ENCODE data around the gene CCK.

DNA sequence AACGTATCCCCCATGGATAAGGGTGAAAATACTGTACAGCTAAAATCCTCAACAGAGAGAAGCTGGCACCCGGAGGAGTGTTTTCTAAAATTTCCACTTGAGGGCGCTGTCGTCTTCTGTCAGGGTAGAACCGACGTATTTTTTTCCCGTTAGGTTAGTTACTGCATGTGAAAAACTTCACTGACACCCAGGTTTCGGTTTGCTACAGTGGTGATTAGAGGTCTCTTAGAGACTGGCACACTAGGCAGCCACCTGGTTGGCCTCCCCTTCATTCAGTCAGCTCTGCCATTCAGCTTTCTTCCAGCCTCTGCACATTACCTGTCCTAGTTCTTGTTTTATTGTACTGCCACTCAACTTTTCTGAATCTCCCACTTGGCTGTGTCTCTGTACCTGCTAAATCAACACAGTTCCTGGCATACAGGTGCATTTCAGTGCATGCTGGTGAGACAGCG lies 18.4 kb downstream of the CCK start:
- TF ChIP-seq, protein P1, sequence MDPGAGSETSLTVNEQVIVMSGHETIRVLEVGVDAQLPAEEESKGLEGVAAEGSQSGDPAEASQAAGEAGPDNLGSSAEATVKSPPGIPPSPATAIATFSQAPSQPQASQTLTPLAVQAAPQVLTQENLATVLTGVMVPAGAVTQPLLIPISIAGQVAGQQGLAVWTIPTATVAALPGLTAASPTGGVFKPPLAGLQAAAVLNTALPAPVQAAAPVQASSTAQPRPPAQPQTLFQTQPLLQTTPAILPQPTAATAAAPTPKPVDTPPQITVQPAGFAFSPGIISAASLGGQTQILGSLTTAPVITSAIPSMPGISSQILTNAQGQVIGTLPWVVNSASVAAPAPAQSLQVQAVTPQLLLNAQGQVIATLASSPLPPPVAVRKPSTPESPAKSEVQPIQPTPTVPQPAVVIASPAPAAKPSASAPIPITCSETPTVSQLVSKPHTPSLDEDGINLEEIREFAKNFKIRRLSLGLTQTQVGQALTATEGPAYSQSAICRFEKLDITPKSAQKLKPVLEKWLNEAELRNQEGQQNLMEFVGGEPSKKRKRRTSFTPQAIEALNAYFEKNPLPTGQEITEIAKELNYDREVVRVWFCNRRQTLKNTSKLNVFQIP (CRISPR knock-in tag; IDR thresholded peaks at IDR 0.05; ENCODE audit: borderline replicate concordance, low read depth): no peak
- TF ChIP-seq, protein P2, sequence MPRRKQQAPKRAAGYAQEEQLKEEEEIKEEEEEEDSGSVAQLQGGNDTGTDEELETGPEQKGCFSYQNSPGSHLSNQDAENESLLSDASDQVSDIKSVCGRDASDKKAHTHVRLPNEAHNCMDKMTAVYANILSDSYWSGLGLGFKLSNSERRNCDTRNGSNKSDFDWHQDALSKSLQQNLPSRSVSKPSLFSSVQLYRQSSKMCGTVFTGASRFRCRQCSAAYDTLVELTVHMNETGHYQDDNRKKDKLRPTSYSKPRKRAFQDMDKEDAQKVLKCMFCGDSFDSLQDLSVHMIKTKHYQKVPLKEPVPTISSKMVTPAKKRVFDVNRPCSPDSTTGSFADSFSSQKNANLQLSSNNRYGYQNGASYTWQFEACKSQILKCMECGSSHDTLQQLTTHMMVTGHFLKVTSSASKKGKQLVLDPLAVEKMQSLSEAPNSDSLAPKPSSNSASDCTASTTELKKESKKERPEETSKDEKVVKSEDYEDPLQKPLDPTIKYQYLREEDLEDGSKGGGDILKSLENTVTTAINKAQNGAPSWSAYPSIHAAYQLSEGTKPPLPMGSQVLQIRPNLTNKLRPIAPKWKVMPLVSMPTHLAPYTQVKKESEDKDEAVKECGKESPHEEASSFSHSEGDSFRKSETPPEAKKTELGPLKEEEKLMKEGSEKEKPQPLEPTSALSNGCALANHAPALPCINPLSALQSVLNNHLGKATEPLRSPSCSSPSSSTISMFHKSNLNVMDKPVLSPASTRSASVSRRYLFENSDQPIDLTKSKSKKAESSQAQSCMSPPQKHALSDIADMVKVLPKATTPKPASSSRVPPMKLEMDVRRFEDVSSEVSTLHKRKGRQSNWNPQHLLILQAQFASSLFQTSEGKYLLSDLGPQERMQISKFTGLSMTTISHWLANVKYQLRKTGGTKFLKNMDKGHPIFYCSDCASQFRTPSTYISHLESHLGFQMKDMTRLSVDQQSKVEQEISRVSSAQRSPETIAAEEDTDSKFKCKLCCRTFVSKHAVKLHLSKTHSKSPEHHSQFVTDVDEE (CRISPR knock-in tag; IDR thresholded peaks at IDR 0.05): no peak
- TF ChIP-seq, protein P3, sequence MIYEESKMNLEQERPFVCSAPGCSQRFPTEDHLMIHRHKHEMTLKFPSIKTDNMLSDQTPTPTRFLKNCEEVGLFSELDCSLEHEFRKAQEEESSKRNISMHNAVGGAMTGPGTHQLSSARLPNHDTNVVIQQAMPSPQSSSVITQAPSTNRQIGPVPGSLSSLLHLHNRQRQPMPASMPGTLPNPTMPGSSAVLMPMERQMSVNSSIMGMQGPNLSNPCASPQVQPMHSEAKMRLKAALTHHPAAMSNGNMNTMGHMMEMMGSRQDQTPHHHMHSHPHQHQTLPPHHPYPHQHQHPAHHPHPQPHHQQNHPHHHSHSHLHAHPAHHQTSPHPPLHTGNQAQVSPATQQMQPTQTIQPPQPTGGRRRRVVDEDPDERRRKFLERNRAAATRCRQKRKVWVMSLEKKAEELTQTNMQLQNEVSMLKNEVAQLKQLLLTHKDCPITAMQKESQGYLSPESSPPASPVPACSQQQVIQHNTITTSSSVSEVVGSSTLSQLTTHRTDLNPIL (CRISPR knock-in tag; IDR thresholded peaks at IDR 0.05; ENCODE audit: low read depth): no peak
- TF ChIP-seq, protein P4, sequence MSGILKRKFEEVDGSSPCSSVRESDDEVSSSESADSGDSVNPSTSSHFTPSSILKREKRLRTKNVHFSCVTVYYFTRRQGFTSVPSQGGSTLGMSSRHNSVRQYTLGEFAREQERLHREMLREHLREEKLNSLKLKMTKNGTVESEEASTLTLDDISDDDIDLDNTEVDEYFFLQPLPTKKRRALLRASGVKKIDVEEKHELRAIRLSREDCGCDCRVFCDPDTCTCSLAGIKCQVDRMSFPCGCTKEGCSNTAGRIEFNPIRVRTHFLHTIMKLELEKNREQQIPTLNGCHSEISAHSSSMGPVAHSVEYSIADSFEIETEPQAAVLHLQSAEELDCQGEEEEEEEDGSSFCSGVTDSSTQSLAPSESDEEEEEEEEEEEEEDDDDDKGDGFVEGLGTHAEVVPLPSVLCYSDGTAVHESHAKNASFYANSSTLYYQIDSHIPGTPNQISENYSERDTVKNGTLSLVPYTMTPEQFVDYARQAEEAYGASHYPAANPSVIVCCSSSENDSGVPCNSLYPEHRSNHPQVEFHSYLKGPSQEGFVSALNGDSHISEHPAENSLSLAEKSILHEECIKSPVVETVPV (CRISPR knock-in tag; IDR thresholded peaks at IDR 0.05): no peak
